Ishikawa (cell line): ENCODE data around the gene COL4A2.

Source experiments
- CEBPB ChIP-seq: IDR thresholded peaks from 2 replicates; pipeline ENCODE4 v1.6.1; 2012
- CREB1 ChIP-seq: IDR thresholded peaks from 2 replicates; pipeline ENCODE4 v1.6.1; 2012; ENCODE audit warnings: low read depth
- EP300 ChIP-seq: IDR thresholded peaks from 2 replicates; pipeline ENCODE4 v1.6.1; 2012; ENCODE audit warnings: borderline replicate concordance
- FOXM1 ChIP-seq: IDR thresholded peaks from 2 replicates; pipeline ENCODE4 v1.6.1; 2012; ENCODE audit warnings: low read depth, borderline replicate concordance
- NFIC ChIP-seq: IDR thresholded peaks from 2 replicates; pipeline ENCODE4 v1.6.1; 2012
- RAD21 ChIP-seq: IDR thresholded peaks from 2 replicates; pipeline ENCODE4 v1.6.1; 2012; ENCODE audit warnings: low read depth
- TAF1 ChIP-seq: IDR thresholded peaks from 2 replicates; pipeline ENCODE4 v1.6.1; 2012; ENCODE audit warnings: low read depth, mild to moderate bottlenecking
- TCF12 ChIP-seq: IDR thresholded peaks from 2 replicates; pipeline ENCODE4 v1.6.1; 2012; ENCODE audit warnings: low read depth
- TEAD4 ChIP-seq: IDR thresholded peaks from 2 replicates; pipeline ENCODE4 v1.6.1; 2012
- YY1 ChIP-seq: IDR thresholded peaks from 2 replicates; pipeline ENCODE4 v1.6.1; 2012; ENCODE audit warnings: low read depth
- TF ChIP-seq, protein P1 (sequence below): IDR thresholded peaks from 2 replicates; pipeline ENCODE4 v1.6.1; 2012
- TF ChIP-seq, protein P2 (sequence below): IDR thresholded peaks from 2 replicates; pipeline ENCODE4 v1.6.1; 2012
- TF ChIP-seq, protein P3 (sequence below): IDR thresholded peaks from 2 replicates; pipeline ENCODE4 v1.6.1; 2012; ENCODE audit warnings: low read depth, mild to moderate bottlenecking

DNA sequence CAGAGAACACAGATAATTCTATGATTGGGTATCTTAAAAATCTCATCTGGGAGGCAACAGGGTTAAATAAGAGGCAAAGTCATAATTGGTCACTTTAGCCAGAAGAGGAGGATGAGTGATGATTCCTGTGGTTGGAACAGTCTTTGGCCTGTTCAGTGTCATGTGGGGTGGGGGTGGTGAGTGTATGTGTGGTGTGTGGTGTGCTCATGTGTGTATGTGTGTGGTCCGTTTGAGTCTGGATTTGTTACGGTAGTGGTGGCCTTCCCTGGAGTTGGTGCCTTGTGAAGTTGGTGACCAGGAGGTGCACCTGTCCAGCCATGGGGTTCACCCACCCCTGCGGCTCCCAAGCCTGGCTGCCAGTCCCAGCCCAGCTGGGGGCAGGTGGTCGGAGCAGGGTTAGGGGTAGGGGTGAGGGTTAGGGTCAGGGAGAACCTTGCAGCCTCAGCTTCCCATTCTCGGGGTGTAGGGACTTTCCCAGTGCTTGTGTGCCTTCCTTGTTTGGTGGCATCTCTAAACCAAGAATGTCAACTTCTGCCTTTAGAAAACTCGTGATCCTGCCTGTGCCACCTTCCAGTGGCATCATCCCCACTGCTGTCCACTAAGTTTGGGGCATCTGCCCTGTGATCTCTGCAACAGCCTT, 156.9 kb downstream of the COL4A2 start:
- TF ChIP-seq TAF1 (no peak), TCF12 (no peak), FOXM1 (no peak), TEAD4 (no peak), EP300 (no peak), NFIC (no peak), YY1 (no peak), CEBPB (no peak), RAD21 (no peak), CREB1 (no peak)
- TF ChIP-seq, protein P1, sequence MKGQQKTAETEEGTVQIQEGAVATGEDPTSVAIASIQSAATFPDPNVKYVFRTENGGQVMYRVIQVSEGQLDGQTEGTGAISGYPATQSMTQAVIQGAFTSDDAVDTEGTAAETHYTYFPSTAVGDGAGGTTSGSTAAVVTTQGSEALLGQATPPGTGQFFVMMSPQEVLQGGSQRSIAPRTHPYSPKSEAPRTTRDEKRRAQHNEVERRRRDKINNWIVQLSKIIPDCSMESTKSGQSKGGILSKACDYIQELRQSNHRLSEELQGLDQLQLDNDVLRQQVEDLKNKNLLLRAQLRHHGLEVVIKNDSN: no peak
- TF ChIP-seq, protein P2, sequence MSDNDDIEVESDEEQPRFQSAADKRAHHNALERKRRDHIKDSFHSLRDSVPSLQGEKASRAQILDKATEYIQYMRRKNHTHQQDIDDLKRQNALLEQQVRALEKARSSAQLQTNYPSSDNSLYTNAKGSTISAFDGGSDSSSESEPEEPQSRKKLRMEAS: no peak
- TF ChIP-seq, protein P3, sequence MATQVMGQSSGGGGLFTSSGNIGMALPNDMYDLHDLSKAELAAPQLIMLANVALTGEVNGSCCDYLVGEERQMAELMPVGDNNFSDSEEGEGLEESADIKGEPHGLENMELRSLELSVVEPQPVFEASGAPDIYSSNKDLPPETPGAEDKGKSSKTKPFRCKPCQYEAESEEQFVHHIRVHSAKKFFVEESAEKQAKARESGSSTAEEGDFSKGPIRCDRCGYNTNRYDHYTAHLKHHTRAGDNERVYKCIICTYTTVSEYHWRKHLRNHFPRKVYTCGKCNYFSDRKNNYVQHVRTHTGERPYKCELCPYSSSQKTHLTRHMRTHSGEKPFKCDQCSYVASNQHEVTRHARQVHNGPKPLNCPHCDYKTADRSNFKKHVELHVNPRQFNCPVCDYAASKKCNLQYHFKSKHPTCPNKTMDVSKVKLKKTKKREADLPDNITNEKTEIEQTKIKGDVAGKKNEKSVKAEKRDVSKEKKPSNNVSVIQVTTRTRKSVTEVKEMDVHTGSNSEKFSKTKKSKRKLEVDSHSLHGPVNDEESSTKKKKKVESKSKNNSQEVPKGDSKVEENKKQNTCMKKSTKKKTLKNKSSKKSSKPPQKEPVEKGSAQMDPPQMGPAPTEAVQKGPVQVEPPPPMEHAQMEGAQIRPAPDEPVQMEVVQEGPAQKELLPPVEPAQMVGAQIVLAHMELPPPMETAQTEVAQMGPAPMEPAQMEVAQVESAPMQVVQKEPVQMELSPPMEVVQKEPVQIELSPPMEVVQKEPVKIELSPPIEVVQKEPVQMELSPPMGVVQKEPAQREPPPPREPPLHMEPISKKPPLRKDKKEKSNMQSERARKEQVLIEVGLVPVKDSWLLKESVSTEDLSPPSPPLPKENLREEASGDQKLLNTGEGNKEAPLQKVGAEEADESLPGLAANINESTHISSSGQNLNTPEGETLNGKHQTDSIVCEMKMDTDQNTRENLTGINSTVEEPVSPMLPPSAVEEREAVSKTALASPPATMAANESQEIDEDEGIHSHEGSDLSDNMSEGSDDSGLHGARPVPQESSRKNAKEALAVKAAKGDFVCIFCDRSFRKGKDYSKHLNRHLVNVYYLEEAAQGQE: no peak
